HCT116 (cell line): ENCODE results near the gene SLC4A2. TPM values are rescaled to one million over a fixed set of nuclear protein-coding genes. Genes with fewer than 3 reads are reported as not detected.

Experiments
- ATAC-seq: fragments of 200-7000 bp; cut with Tn5 transposase; 2 replicates; pipeline ENCODE4 v1.9.1; 2020; ENCODE audit warnings: mild to moderate bottlenecking, moderate library complexity
- BruUV-seq: library from RNA; stranded (reverse); fragments of 400-500 nt; replicated peaks from 2 replicates; lab custom pipeline; 2021; lab: Mats Ljungman, UMichigan
- CTCF ChIA-PET: fragments of 300-600 bp; sonication (Branson Sonifier 250); formaldehyde crosslinking; loops from one replicate; lab custom pipeline; 2021; ENCODE audit warnings: antibody characterized with exemption; lab: Charles Lee
- POLR2A ChIA-PET: fragments of 300-600, 350-600 bp; sonication (Branson Sonifier 250); formaldehyde crosslinking; loops from one replicate; lab custom pipeline; 2021; ENCODE audit warnings: antibody characterized with exemption; lab: Charles Lee
- RAD21 ChIA-PET, 2 experiments: fragments of 300-600 bp; sonication (Branson Sonifier 250); formaldehyde crosslinking; loops; one replicate each; lab custom pipeline; 2023; ENCODE audit warnings: low total read pairs in 2 of 2; ENCODE audit not compliant: uncharacterized antibody in 2 of 2, unreplicated experiment in 2 of 2, low non-redundant PET in 1 of 2; lab: Charles Lee
- DNase-seq: peaks from one replicate; pipeline ENCODE4 v3.0.0-alpha.2; 2010; ENCODE audit warnings: low read depth, low spot score
- H2AFZ ChIP-seq: fragments of 200-600 bp; shearing (Covaris generic), sonication (generic); 2 replicates; pipeline ENCODE4 v1.6.1; 2017; ENCODE audit warnings: low read depth, mixed run types, mixed read lengths, antibody characterized with exemption, low read length; ENCODE audit not compliant: poor library complexity, severe bottlenecking
- H3K27ac ChIP-seq: 2 replicates; pipeline ENCODE4 v1.5.1; 2012; ENCODE audit warnings: low read depth, low read length
- H3K27me3 ChIP-seq: fragments of 200-600 bp; sonication (generic); 2 replicates; pipeline ENCODE4 v1.6.1; 2016; ENCODE audit warnings: mixed run types, low read length, mixed read lengths; ENCODE audit not compliant: insufficient read depth
- H3K36me3 ChIP-seq, 2 experiments: fragments of 200-500 bp in 1 of 2; fragments of 200-600 bp in 1 of 2; sonication (Bioruptor generic) in 1 of 2; sonication (generic) in 1 of 2; 2 replicates each; pipeline versions ENCODE4 v1.5.1 to v1.6.1; 2014 to 2016; ENCODE audit warnings: low read length in 2 of 2, inconsistent platforms in 1 of 2, mixed read lengths in 1 of 2, mixed run types in 1 of 2; ENCODE audit not compliant: insufficient read depth in 2 of 2, control insufficient read depth in 1 of 2
- H3K4me1 ChIP-seq, 2 experiments: fragments of 200-600 bp in 1 of 2; sonication (generic) in 1 of 2; 2 replicates each; pipeline versions ENCODE4 v1.5.1 to v1.6.1; 2012 to 2017; ENCODE audit warnings: low read length in 2 of 2, inconsistent platforms in 1 of 2, mild to moderate bottlenecking in 1 of 2, mixed read lengths in 1 of 2, mixed run types in 1 of 2, moderate library complexity in 1 of 2; ENCODE audit not compliant: insufficient read depth in 2 of 2, control insufficient read depth in 1 of 2
- H3K4me2 ChIP-seq: fragments of 200-600 bp; sonication (generic); 2 replicates; pipeline ENCODE4 v1.6.1; 2017; ENCODE audit warnings: mixed run types, low read length, mixed read lengths
- H3K4me3 ChIP-seq, 2 experiments: fragments of 200-600 bp in 1 of 2; sonication (generic) in 1 of 2; replicated peaks in 1 of 2; 2 replicates each; pipeline ENCODE4 v1.5.1; 2011 to 2016; ENCODE audit warnings: low read length in 2 of 2, control low read depth in 1 of 2, low read depth in 1 of 2, mild to moderate bottlenecking in 1 of 2, mixed read lengths in 1 of 2, mixed run types in 1 of 2
- H3K79me2 ChIP-seq: fragments of 200-600 bp; sonication (generic); 2 replicates; pipeline ENCODE4 v1.6.1; 2017; ENCODE audit warnings: mild to moderate bottlenecking, mixed run types, low read length, moderate library complexity, mixed read lengths; ENCODE audit not compliant: insufficient read depth
- H3K9ac ChIP-seq: fragments of 200-600 bp; sonication (generic); 2 replicates; pipeline ENCODE4 v1.6.1; 2016; ENCODE audit warnings: low read length, mixed read lengths
- H3K9me2 ChIP-seq: fragments of 200-600 bp; sonication (generic), shearing (Covaris generic); 2 replicates; pipeline ENCODE4 v1.6.1; 2017; ENCODE audit warnings: mixed run types, mild to moderate bottlenecking, moderate library complexity; ENCODE audit not compliant: insufficient read depth
- H3K9me3 ChIP-seq, 2 experiments: fragments of 200-500 bp in 1 of 2; fragments of 200-600 bp in 1 of 2; sonication (Bioruptor generic) in 1 of 2; sonication (generic) in 1 of 2; 2 replicates each; pipeline ENCODE4 v1.6.1; 2014 to 2017; ENCODE audit warnings: low read length in 2 of 2, mixed read lengths in 2 of 2, inconsistent platforms in 1 of 2, low read depth in 1 of 2, mild to moderate bottlenecking in 1 of 2, mixed run types in 1 of 2, moderate library complexity in 1 of 2; ENCODE audit not compliant: control insufficient read depth in 1 of 2, insufficient read depth in 1 of 2
- H4K20me1 ChIP-seq: fragments of 200-600 bp; sonication (generic), shearing (Covaris generic); 2 replicates; pipeline ENCODE4 v1.6.1; 2017; ENCODE audit warnings: mixed run types, mild to moderate bottlenecking, moderate library complexity; ENCODE audit not compliant: insufficient read depth
- CEBPB ChIP-seq: IDR thresholded peaks from 2 replicates; pipeline ENCODE4 v1.6.1; 2012; ENCODE audit warnings: low read depth
- CTCF ChIP-seq, 3 experiments: fragments of 200-600 bp in 1 of 3; sonication (generic) in 1 of 3; IDR thresholded peaks in 2 of 3; conservative IDR thresholded peaks in 1 of 3; 2 replicates each; pipeline ENCODE4 v1.5.1; 2012 to 2017; ENCODE audit warnings: low read depth in 2 of 3, low read length in 2 of 3, antibody characterized with exemption in 1 of 3, borderline replicate concordance in 1 of 3, control low read depth in 1 of 3, mild to moderate bottlenecking in 1 of 3, mixed read lengths in 1 of 3, mixed run types in 1 of 3, moderate library complexity in 1 of 3; ENCODE audit not compliant: insufficient read depth in 1 of 3
- EGR1 ChIP-seq: IDR thresholded peaks from 2 replicates; pipeline ENCODE4 v1.6.1; 2012; ENCODE audit warnings: low read depth
- ELF1 ChIP-seq: IDR thresholded peaks from 2 replicates; pipeline ENCODE4 v1.6.1; 2012; ENCODE audit warnings: low read depth, borderline replicate concordance
- EZH2 ChIP-seq: fragments of 200-600 bp; sonication (generic); IDR thresholded peaks from 2 replicates; pipeline ENCODE4 v1.6.1; 2017; ENCODE audit warnings: antibody characterized with exemption, mixed run types
- FOSL1 ChIP-seq: IDR thresholded peaks from 2 replicates; pipeline ENCODE4 v1.6.1; 2012; ENCODE audit warnings: low read depth
- MAX ChIP-seq: IDR thresholded peaks from 2 replicates; pipeline ENCODE4 v1.6.1; 2012
- POLR2AphosphoS5 ChIP-seq: IDR thresholded peaks from 2 replicates; pipeline ENCODE4 v1.6.1; 2011; ENCODE audit warnings: mild to moderate bottlenecking, low read depth, low read length, moderate library complexity
- RAD21 ChIP-seq: IDR thresholded peaks from 2 replicates; pipeline ENCODE4 v1.6.1; 2012; ENCODE audit warnings: low read depth, mild to moderate bottlenecking
- SRF ChIP-seq: IDR thresholded peaks from 2 replicates; pipeline ENCODE4 v1.6.1; 2012; ENCODE audit warnings: low read depth
- intact Hi-C: fragments of 100-400 bp; cut with micrococcal nuclease; formaldehyde crosslinking; loops from 2 replicates; pipeline ENCODE4 v1.10.0; 2022
- total RNA-seq: library from RNA; stranded (reverse); gene quantifications from one replicate; pipeline ENCODE4 v1.2.1, GENCODE V29; 2021; ENCODE audit not compliant: unreplicated experiment

The SLC4A2 gene
- total RNA-seq, 1 experiment from 2014 or later = 240 TPM

DNA sequence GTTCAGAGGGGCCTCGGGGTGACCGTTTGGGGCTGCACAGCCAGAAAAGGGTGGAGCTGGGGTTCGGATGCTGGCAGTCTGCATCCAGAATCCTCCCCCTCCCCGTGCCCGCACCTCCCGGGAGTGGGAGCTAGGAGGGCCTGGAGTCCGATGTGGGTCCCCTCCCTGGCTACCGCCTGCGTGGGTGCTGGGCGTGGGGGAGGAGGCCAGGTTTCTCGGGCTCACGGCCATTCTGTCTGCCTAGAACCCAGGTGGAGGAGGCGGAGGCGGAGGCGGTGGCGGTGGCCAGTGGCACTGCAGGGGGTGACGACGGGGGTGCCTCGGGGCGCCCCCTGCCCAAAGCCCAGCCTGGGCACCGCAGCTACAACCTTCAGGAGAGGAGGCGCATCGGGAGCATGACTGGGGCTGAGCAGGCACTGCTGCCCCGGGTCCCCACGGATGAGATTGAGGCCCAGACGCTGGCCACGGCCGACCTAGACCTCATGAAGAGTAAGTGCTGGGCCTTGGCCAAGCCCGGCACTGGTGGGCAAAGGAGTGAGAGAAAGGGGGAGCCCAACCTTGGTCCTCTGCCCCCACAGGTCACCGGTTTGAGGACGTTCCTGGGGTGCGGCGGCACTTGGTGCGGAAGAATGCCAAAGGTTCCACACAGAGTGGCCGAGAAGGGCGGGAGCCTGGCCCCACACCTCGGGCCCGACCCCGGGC, 7.0 kb downstream of the SLC4A2 start:
- peaks cover 11 to 21% of the 10 kb centered on the region in 2 experiments for H3K4me1 ChIP-seq
- TF ChIP-seq SRF = no peak
- no peak for TF ChIP-seq EGR1
- no peak for TF ChIP-seq POLR2AphosphoS5
- TF ChIP-seq RAD21 = no peak
- TF ChIP-seq FOSL1 = no peak
- CTCF ChIA-PET = no interaction called here
- H3K27ac ChIP-seq = no peak overlapping the region
- POLR2A ChIA-PET = no interaction called here
- ATAC-seq (no peak), DNase-seq (no peak)
- no peaks in the 10 kb centered on the region for H3K9me3 ChIP-seq
- no peaks in the 10 kb centered on the region for H4K20me1 ChIP-seq
- no peak overlapping the region for H3K4me2 ChIP-seq
- no peaks in the 10 kb centered on the region for H3K27me3 ChIP-seq
- no peak overlapping the region for H2AFZ ChIP-seq
- no peaks in the 10 kb centered on the region for H3K9me2 ChIP-seq
- H3K9ac ChIP-seq = no peak overlapping the region
- no TSS peak for BruUV-seq
- peaks cover 42 to 52% of the 10 kb centered on the region in 2 experiments for H3K36me3 ChIP-seq
- peaks cover 61% of the 10 kb centered on the region for H3K79me2 ChIP-seq
- no peak overlapping the region for H3K4me3 ChIP-seq
- intact Hi-C loops = no loop called here
- RAD21 ChIA-PET = no interaction called here

GRCh38 chr7:151068069-151068773, 8.8 kb downstream of the SLC4A2 start:
- no peaks in the 10 kb centered on the region for H3K9me3 ChIP-seq
- H3K4me1 ChIP-seq = peaks cover 3% of the 10 kb centered on the region in 2 experiments
- no peaks in the 10 kb centered on the region for H3K27me3 ChIP-seq
- TF ChIP-seq CTCF (IDR thresholded peaks at IDR 0.05 in 2 of 3, conservative IDR thresholded peaks at IDR 0.05 in 1 of 3; ENCODE audit: borderline replicate concordance in 1 of 3, insufficient read depth in 1 of 3, low read depth in 2 of 3, low read length in 2 of 3) (no peak), EZH2 (no peak), MAX (no peak), FOSL1 (no peak), SRF (no peak), ELF1 (no peak), CEBPB (no peak)
- DNase-seq (no peak), ATAC-seq (no peak)
- CTCF ChIA-PET = interaction anchor here (0.6 kb wide), 1 partner anchor 9 kb away, joined by 3 read pairs; no protein-coding TSS in a partner anchor
- H3K27ac ChIP-seq = no peak overlapping the region
- RAD21 ChIA-PET = no interaction called here
- no peak overlapping the region for H3K4me2 ChIP-seq
- BruUV-seq = no TSS peak
- H2AFZ ChIP-seq = no peak overlapping the region
- H3K9ac ChIP-seq = no peak overlapping the region
- no peaks in the 10 kb centered on the region for H3K9me2 ChIP-seq
- peaks cover 49 to 63% of the 10 kb centered on the region in 2 experiments for H3K36me3 ChIP-seq
- POLR2A ChIA-PET = no interaction called here
- peaks cover 46% of the 10 kb centered on the region for H3K79me2 ChIP-seq
- H4K20me1 ChIP-seq = no peaks in the 10 kb centered on the region
- H3K4me3 ChIP-seq = no peak overlapping the region
- intact Hi-C loops = no loop called here
